ENCODE measurements around the gene KCNG2. TPM values are rescaled to one million over a fixed set of nuclear protein-coding genes. Genes with fewer than 3 reads are reported as not detected.

The KCNG2 gene
- total RNA-seq, 1 donor from 2014 or later: not detected

DNA sequence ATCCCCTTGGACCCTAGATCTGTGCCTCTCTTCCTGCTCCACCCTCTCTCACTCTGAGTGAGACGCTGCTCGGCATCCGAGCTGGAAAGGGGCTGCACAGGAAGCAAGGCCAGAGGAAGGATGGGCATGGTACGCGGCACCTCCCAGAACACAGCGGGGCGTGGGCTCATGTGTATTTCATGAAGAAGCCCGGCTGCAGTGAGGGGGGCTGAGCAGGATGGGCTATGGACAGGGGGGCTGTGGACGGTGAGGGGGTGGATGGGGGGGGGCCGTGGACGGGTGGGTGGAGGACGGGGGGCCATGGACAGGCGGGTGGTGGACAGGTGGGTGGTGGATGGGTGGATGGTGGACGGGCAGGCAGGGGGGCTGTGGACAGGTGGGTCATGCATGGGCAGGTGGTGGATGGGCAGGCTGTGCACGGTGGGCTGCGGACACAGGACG, 125.3 kb downstream of the KCNG2 start:
- intact Hi-C loops (cut with micrococcal nuclease): no loop called here
- Mint-ChIP-seq H3K36me3 (ENCODE audit: low read depth) (peaks cover 39% of the 10 kb centered on the region), H3K4me3 (no peak overlapping the region), H3K27ac (no peak overlapping the region), H3K27me3 (no peaks in the 10 kb centered on the region), H3K4me1 (peaks cover under 1% of the 10 kb centered on the region), H3K9me3 (no peaks in the 10 kb centered on the region)
- DNase-seq: no peak

- Mint-ChIP-seq H3K4me3 (no peak overlapping the region), H3K36me3 (ENCODE audit: low read depth) (peaks cover 43% of the 10 kb centered on the region), H3K27me3 (no peaks in the 10 kb centered on the region)
Observed at GRCh38 chr18:79923896-79924585, 126.3 kb downstream of the KCNG2 start.

DNA sequence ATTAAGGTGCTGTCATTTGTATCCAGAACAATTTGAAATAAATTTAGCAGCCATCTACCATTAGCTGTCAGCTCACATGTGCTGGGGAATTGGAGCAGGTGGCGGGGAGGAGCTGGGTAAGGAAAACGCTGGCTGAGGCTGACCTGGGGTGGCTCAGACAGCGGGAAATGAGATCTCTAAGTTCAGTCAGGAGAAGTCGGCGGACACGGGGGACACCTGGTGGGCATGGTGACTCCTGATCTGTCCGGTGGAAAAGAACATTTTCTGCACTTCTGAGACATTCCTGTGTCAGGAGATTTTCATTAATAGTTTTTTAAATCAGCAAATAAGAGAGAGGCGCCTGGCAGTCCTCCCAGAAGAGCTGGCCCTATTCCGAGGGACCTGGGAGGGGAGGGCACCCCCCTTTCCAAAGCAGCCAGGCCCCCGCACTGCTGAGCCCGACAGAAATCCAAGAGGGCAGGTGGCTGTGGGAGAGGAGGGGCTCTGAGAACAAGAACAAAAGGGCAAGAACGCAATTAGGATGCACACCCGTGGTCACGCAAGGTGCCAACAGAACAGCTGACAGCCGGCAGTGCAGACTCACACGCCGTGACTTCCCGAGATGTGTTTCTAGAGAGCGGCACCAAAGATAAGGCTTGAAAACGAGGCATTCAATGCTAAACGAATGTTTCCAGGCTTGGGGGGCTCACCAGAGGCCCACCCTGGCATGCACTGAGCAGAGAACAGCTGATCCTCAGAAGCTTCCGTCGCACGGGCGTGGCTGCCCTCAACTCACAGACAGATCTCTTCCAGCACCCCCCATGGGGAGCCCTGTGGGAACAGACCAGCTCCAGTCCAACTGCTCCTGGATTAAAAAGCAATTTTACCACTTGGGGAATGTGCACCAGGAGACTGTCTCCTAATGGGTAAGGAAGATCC, 127.3 kb downstream of the KCNG2 start:
- H3K27ac Mint-ChIP-seq: no peak overlapping the region
- no peak overlapping the region for H3K4me3 Mint-ChIP-seq
- peaks cover 11% of the 10 kb centered on the region for H3K9me3 Mint-ChIP-seq
- no peaks in the 10 kb centered on the region for H3K27me3 Mint-ChIP-seq
- intact Hi-C loops (cut with micrococcal nuclease): no loop called here
- H3K36me3 Mint-ChIP-seq (ENCODE audit: low read depth): peaks cover 50% of the 10 kb centered on the region
- no peak for DNase-seq
- no peaks in the 10 kb centered on the region for H3K4me1 Mint-ChIP-seq

More at GRCh38 chr18:79923896-79924585, 126.3 kb downstream of the KCNG2 start:
- no peak for DNase-seq
- intact Hi-C loops (cut with micrococcal nuclease): no loop called here
- no peak overlapping the region for H3K27ac Mint-ChIP-seq
- peaks cover 4% of the 10 kb centered on the region for H3K9me3 Mint-ChIP-seq
- no peaks in the 10 kb centered on the region for H3K4me1 Mint-ChIP-seq

- DNase-seq: no peak
- no peak overlapping the region for H3K27ac Mint-ChIP-seq
- peaks cover 58% of the 10 kb centered on the region for H3K36me3 Mint-ChIP-seq (ENCODE audit: low read depth)
- H3K4me1 Mint-ChIP-seq: no peaks in the 10 kb centered on the region
- peaks cover 14% of the 10 kb centered on the region for H3K9me3 Mint-ChIP-seq
- no peak overlapping the region for H3K4me3 Mint-ChIP-seq
- no peaks in the 10 kb centered on the region for H3K27me3 Mint-ChIP-seq
- intact Hi-C loops (cut with micrococcal nuclease): no loop called here
Observed at GRCh38 chr18:79926306-79926705, 128.6 kb downstream of the KCNG2 start.

DNA sequence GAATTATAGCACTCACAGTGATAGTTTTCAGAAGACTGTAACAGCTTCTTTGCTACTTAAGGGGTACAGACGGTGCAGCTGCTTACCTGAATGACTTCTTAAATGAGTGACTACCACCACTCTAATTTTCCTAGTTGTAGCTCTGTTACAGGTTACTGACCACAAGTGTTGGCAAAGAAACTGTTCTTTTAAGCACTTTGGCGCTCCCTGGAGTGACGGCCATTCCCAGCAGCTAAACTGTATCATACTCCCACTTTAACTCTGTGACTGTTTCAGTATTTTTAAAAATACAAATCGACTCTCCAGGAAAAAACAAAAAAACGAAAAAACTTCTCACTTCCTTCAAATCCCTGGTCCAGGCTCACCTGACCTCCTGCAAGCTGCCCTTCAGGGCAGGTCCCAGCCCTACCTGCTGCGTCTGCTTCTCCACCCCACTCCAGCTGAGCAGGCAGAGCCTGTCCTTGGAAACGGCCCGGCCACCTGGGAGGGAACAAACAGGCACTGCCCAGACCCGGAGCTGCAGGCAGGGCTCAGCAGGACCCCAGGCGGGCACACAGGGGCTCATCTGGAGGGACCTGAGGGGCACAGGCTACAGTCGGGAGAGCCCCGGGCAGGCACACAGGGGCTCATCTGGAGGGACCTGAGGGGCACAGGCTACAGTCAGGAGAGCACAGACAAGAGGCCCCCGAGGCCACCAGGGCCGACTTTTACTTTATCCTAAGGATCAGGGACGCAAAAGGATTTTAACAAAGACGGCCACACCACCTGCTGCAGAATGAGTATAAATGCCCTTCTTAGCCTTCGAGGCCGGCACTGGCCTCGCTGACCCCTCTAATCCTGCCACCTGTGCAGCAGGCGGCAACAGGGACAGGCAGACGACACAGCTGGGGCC, 129.2 kb downstream of the KCNG2 start:
- H3K4me1 Mint-ChIP-seq: no peaks in the 10 kb centered on the region
- H3K4me3 Mint-ChIP-seq: no peak overlapping the region
- peaks cover 17% of the 10 kb centered on the region for H3K9me3 Mint-ChIP-seq
- peaks cover 56% of the 10 kb centered on the region for H3K36me3 Mint-ChIP-seq (ENCODE audit: low read depth)
- H3K27me3 Mint-ChIP-seq: no peaks in the 10 kb centered on the region
- intact Hi-C loops (cut with micrococcal nuclease): no loop called here
- no peak for DNase-seq
- H3K27ac Mint-ChIP-seq: no peak overlapping the region

DNA sequence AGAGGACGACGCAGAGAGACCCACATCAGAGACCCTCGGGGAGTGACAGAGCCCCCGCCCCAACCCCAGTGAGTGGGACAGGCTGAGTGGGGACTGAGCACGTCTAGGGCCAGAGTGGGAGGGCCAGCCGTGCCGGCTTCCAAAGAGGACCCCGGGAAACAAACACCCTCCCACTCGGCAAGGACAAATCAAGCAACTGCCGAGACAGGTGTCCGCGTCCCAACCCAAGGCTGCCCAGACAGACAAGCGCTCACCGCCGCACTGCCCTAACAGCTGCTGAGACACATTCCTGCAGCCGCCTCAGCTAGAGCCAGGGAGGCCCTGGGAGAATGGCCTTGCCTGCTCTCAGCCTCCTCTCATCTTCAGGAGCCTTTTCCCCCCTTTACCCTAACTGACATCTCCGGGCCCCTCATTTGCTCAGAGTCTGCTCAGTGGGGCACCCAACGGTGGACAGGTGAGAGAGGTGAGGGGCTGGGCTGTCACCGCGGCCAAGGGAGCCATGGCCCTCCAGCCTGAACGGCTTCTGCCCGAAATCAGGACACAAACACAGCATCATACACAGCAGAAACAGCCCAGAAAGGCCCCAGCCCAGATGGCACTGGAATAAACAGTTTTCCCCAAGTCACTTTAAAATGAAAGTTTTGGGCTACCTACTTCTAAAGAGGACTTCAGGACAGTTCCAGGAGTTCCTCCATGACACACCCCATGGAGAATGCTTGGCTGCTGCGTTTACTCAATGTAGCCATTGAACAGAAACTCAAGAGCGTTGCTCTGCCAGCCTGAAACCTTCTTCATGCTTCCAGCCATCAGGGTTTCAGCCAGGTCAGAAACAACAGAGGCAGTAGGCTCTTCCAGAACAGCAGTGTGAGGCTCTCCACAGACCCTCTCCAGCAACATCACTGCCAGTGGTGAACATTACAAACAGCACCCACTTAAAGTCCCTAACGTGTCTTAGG, 130.1 kb downstream of the KCNG2 start:
- H3K36me3 Mint-ChIP-seq (ENCODE audit: low read depth): peaks cover 61% of the 10 kb centered on the region
- no peak overlapping the region for H3K27ac Mint-ChIP-seq
- intact Hi-C loops (cut with micrococcal nuclease): no loop called here
- peaks cover 17% of the 10 kb centered on the region for H3K9me3 Mint-ChIP-seq
- no peaks in the 10 kb centered on the region for H3K27me3 Mint-ChIP-seq
- no peaks in the 10 kb centered on the region for H3K4me1 Mint-ChIP-seq
- H3K4me3 Mint-ChIP-seq: no peak overlapping the region
- no peak for DNase-seq

GRCh38 chr18:79928563-79928960, 130.8 kb downstream of the KCNG2 start:
- no peak overlapping the region for H3K4me3 Mint-ChIP-seq
- no peak overlapping the region for H3K27ac Mint-ChIP-seq
- DNase-seq: no peak
- no peaks in the 10 kb centered on the region for H3K27me3 Mint-ChIP-seq
- H3K36me3 Mint-ChIP-seq (ENCODE audit: low read depth): peaks cover 63% of the 10 kb centered on the region
- intact Hi-C loops (cut with micrococcal nuclease): no loop called here
- no peaks in the 10 kb centered on the region for H3K4me1 Mint-ChIP-seq
- peaks cover 21% of the 10 kb centered on the region for H3K9me3 Mint-ChIP-seq

GRCh38 chr18:79930020-79930642, 132.4 kb downstream of the KCNG2 start:
- H3K4me3 Mint-ChIP-seq: no peak overlapping the region
- intact Hi-C loops (cut with micrococcal nuclease): no loop called here
- H3K27me3 Mint-ChIP-seq: no peaks in the 10 kb centered on the region
- no peak for DNase-seq
- peaks cover 21% of the 10 kb centered on the region for H3K9me3 Mint-ChIP-seq
- H3K4me1 Mint-ChIP-seq: no peaks in the 10 kb centered on the region
- H3K36me3 Mint-ChIP-seq (ENCODE audit: low read depth): peaks cover 73% of the 10 kb centered on the region
- no peak overlapping the region for H3K27ac Mint-ChIP-seq

- Mint-ChIP-seq H3K9me3 (peaks cover 21% of the 10 kb centered on the region), H3K4me1 (no peaks in the 10 kb centered on the region), H3K36me3 (ENCODE audit: low read depth) (peaks cover 83% of the 10 kb centered on the region), H3K4me3 (no peak overlapping the region), H3K27me3 (no peaks in the 10 kb centered on the region), H3K27ac (no peak overlapping the region)
- no peak for DNase-seq
- intact Hi-C loops (cut with micrococcal nuclease): no loop called here
Observed at GRCh38 chr18:79931475-79931874, 133.7 kb downstream of the KCNG2 start.

DNA sequence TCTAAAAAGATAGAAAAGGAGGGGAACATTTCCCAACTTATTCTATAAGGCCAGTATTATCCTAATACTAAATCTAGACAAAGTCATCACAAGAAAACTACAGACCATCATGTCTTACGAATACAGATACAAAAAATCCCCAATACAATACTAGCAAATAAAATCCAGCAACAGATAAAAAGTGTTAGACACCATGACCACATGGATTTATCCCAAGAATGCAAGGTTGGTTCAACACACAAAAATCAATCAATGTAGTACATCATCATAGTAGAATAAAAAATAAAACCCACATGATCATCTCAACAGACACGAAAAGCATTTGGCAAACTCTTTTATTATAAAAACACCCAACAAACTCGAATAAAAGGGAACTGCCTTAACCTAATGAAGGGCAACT, 135.2 kb downstream of the KCNG2 start:
- Mint-ChIP-seq H3K36me3 (ENCODE audit: low read depth) (peaks cover 90% of the 10 kb centered on the region), H3K4me3 (no peak overlapping the region), H3K27me3 (no peaks in the 10 kb centered on the region), H3K9me3 (peaks cover 24% of the 10 kb centered on the region), H3K27ac (no peak overlapping the region), H3K4me1 (no peaks in the 10 kb centered on the region)
- intact Hi-C loops (cut with micrococcal nuclease): no loop called here
- DNase-seq: no peak

- intact Hi-C loops (cut with micrococcal nuclease): no loop called here
- Mint-ChIP-seq H3K27ac (no peak overlapping the region), H3K9me3 (peaks cover 22% of the 10 kb centered on the region), H3K4me3 (no peak overlapping the region), H3K36me3 (ENCODE audit: low read depth) (peaks cover 92% of the 10 kb centered on the region), H3K27me3 (no peaks in the 10 kb centered on the region), H3K4me1 (no peaks in the 10 kb centered on the region)
- DNase-seq: no peak
Observed at GRCh38 chr18:79933765-79934164, 136.0 kb downstream of the KCNG2 start.

- Mint-ChIP-seq H3K4me3 (no peak overlapping the region), H3K4me1 (no peaks in the 10 kb centered on the region), H3K27ac (no peak overlapping the region), H3K27me3 (no peaks in the 10 kb centered on the region), H3K9me3 (peaks cover 18% of the 10 kb centered on the region), H3K36me3 (ENCODE audit: low read depth) (peaks cover 92% of the 10 kb centered on the region)
- no peak for DNase-seq
- intact Hi-C loops (cut with micrococcal nuclease): no loop called here
Observed at GRCh38 chr18:79934311-79935097, 136.8 kb downstream of the KCNG2 start.
